ENCODE measurements around the gene GRIP2.

DNA sequence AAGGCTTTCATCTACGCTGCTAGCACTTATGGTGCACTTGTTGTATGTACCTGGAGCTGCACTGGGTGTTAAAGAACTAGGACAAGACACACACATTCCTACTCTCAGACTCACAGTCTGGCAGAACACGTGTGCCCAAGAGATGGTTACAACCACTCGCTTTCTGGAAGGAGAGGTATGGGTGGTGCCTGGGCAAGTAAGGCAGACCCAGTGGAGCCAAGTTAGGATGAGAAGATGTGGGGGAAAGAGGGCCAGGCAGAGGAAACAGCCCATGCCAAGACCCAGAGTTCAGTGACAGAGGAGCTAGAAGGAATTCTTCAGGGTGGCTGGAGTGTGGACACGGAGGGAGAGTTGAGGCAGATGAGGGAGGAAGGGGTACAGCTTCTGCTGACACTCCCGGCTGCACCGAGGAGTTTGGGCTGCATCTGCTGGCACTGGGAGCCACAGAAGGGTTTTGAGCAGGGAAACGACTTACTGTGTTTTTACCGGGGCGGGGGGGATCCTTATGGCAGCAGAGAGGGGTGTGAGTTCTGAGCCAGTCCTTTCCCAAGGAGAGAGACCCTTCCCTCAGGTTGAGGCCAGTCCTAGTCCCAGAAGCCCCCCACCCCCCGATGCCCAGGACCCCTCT lies 59.0 kb downstream of the GRIP2 start:
- TF ChIP-seq BHLHE40 (IDR thresholded peaks at IDR 0.05; ENCODE audit: borderline replicate concordance) (no peak), FOXA1 (IDR thresholded peaks at IDR 0.05) (no peak), L3MBTL2 (conservative IDR thresholded peaks at IDR 0.05) (no peak)
